SK-MEL-5 (cell line): ENCODE results near the gene RBPMS2. TPM values are rescaled to one million over a fixed set of nuclear protein-coding genes. Genes with fewer than 3 reads are reported as not detected.

ENCODE experiments used
- DNase-seq: peaks from one replicate; pipeline ENCODE4 v3.0.0-alpha.2; 2016; ENCODE audit warnings: low read depth, low spot score
- in situ Hi-C: cut with HindIII; loops from 2 replicates; pipeline ENCODE4 v1.10.0; 2016; ENCODE audit warnings: low sequenced_read_pairs, high pct_unique_total_duplicates, low pct_unique_long_range_greater_than_20kb
- small RNA-seq, 2 experiments: library from RNA; depleted of rRNA; stranded (forward); fragments of <200 nt; gene quantifications; one replicate each; pipeline ENCODE3, GENCODE V24; 2014
- total RNA-seq: library from RNA; depleted of rRNA; stranded (reverse); fragments of >200 nt; shearing (Covaris generic); gene quantifications from 2 replicates; pipeline ENCODE4 v1.2.3, GENCODE V29; 2014; rRNA removed

Gene RBPMS2
- total RNA-seq, 1 experiment from 2014 or later = 1.1 TPM

DNA sequence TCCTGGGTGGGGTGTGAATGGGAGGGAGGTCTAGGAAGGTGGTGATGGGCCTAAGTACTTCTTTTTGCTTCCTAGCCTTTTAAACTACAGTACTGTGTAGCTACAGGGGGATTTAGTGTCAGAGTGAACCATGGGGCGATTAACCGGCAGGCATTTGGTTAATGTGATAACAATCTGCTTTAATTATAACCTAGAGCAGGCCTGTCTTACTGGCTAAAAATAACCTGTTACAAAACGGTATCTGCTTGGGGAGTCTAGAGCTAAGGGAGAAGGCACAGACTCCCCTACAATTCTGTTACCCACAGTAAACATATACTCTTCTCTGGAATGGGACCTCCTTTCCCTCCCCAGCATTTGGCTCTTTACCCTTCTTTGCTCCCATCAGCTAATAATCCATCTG is 85.4 kb downstream of the RBPMS2 start:
- no peak for DNase-seq
- in situ Hi-C loops = no loop called here

Small RNA genes within 50 kb of the gene (small RNA-seq; reads per million reads assigned to genes)
- 0 reads per million in 2 experiments for gene AC100830.2
- 0 to 0.77 reads per million in 2 experiments for gene MIR1272

Other genes with a start within 250 kb of the RBPMS2 start
- 7.0 and 9.3 TPM in 2 replicates for gene PIF1, start 50.1 kb upstream of the RBPMS2 start, total RNA-seq
- 35.4 and 37.1 TPM in 2 replicates for gene PLEKHO2, start 66.3 kb upstream of the RBPMS2 start, total RNA-seq
- gene ANKDD1A, start 136.3 kb upstream of the RBPMS2 start, total RNA-seq = 1.5 and 1.7 TPM in 2 replicates
- gene SPG21, start 214.3 kb upstream of the RBPMS2 start, total RNA-seq = 61.6 and 64.9 TPM in 2 replicates